DMS53 treated with DMSO at 0.1 percent for 48 hours (cell line): ENCODE data around the gene MAFF.

Experiments
- DNase-seq: peaks from one replicate; lab custom pipeline; 2025; ENCODE audit not compliant: unreplicated experiment; lab: John Stamatoyannopoulos, UW

MAFF gene

GRCh38 chr22:38203855-38204514 is 2.2 kb downstream of the MAFF start:
- DNase-seq, result no peak

- DNase-seq, result no peak
These were observed 3.0 kb downstream of the MAFF start for GRCh38 chr22:38204784-38205183.

- no peak for DNase-seq
These were observed 3.7 kb downstream of the MAFF start for GRCh38 chr22:38205261-38206128.

- no peak for DNase-seq
These were observed 6.2 kb downstream of the MAFF start for GRCh38 chr22:38207898-38208432.

GRCh38 chr22:38208551-38208968 is 6.8 kb downstream of the MAFF start:
- DNase-seq, result no peak

- no peak for DNase-seq
These were observed 9.8 kb downstream of the MAFF start for GRCh38 chr22:38211556-38211955.

- DNase-seq, result no peak
These were observed 10.6 kb downstream of the MAFF start for GRCh38 chr22:38212442-38212841.

- no peak for DNase-seq
These were observed 11.7 kb downstream of the MAFF start for GRCh38 chr22:38213319-38213989.

GRCh38 chr22:38213990-38214301 is 12.2 kb downstream of the MAFF start:
- no peak for DNase-seq

- no peak for DNase-seq
These were observed 12.7 kb downstream of the MAFF start for GRCh38 chr22:38214302-38215056.

GRCh38 chr22:38215156-38216038 is 13.6 kb downstream of the MAFF start:
- no peak for DNase-seq

- DNase-seq, result no peak
These were observed 17.1 kb downstream of the MAFF start for GRCh38 chr22:38218661-38219622.

GRCh38 chr22:38219632-38220031 is 17.8 kb downstream of the MAFF start:
- no peak for DNase-seq

- DNase-seq, result no peak
These were observed 18.4 kb downstream of the MAFF start for GRCh38 chr22:38220163-38220562.

GRCh38 chr22:38220653-38221386 is 19.0 kb downstream of the MAFF start:
- DNase-seq, result no peak

- no peak for DNase-seq
These were observed 19.6 kb downstream of the MAFF start for GRCh38 chr22:38221407-38221806.

GRCh38 chr22:38221908-38222796 is 20.4 kb downstream of the MAFF start:
- DNase-seq, result no peak
